Activated CD4-positive, alpha-beta T cell treated with anti-CD3 and anti-CD28 coated beads, Interleukin-2, amount 10 ng/mL, durations not matched to agents 24 days and 14 days (primary cell): ENCODE data around the gene ERVMER34-1. TPM values are rescaled to one million over a fixed set of nuclear protein-coding genes. Genes with fewer than 3 reads are reported as not detected.
A peak's percentile ranks its signal among the peaks of the same experiment; 100 is the strongest.

ENCODE experiments used
- DNase-seq: peaks from one replicate; pipeline ENCODE4 v3.0.0; 2022
- H3K27ac Mint-ChIP-seq: one replicate; pipeline ENCODE4 v1.8.0; 2022; ENCODE audit warnings: mild to moderate bottlenecking, mixed read lengths
- H3K27me3 Mint-ChIP-seq: one replicate; pipeline ENCODE4 v1.8.0; 2022; ENCODE audit warnings: mixed read lengths
- H3K36me3 Mint-ChIP-seq: one replicate; pipeline ENCODE4 v1.8.0; 2022; ENCODE audit warnings: low read depth, mild to moderate bottlenecking, mixed read lengths
- H3K4me1 Mint-ChIP-seq: one replicate; pipeline ENCODE4 v1.8.0; 2021; ENCODE audit warnings: mixed read lengths
- H3K4me3 Mint-ChIP-seq: one replicate; pipeline ENCODE4 v1.8.0; 2022; ENCODE audit warnings: mild to moderate bottlenecking, moderate library complexity, mixed read lengths
- H3K9me3 Mint-ChIP-seq: one replicate; pipeline ENCODE4 v1.8.0; 2021; ENCODE audit warnings: mixed read lengths
- intact Hi-C: fragments of 100-400 bp; cut with micrococcal nuclease; formaldehyde crosslinking; loops from one replicate; pipeline ENCODE4 v1.15.1; 2023
- total RNA-seq: library from RNA; stranded (reverse); gene quantifications from 2 replicates; pipeline ENCODE4 v1.2.3, GENCODE V29; 2022

ERVMER34-1 gene
- total RNA-seq, 1 donor from 2014 or later = 0.56 TPM

DNA sequence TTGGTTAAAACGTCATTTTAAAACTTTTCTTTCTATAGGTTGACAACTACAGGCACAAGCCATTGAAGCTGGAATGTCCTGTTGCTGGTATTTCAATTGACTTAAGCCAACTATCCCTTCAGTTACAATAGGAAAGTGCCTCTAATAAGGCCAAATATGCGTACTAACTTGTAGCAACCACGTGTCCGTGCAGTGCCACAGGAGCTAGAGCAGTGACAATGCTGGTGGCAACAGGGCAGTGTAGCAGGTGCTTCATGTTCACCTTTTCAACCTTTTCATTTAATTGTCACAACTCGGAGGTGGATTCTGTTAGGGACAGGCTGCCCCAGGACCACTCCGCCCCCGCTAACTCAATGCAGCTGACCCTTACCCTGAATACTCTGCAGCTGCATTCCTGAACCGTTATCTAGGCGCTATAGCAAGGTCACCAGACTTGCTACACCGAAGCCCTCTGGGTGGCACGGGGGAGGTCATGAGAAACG, 37.7 kb downstream of the ERVMER34-1 start:
- H3K4me3 Mint-ChIP-seq = peak overlapping the region; percentile 98
- H3K36me3 Mint-ChIP-seq = peaks cover 44% of the 10 kb centered on the region
- H3K9me3 Mint-ChIP-seq = peaks cover 23% of the 10 kb centered on the region
- no peak for DNase-seq
- H3K27me3 Mint-ChIP-seq = no peaks in the 10 kb centered on the region
- peak overlapping the region; percentile 99 for H3K27ac Mint-ChIP-seq
- intact Hi-C loops = loop anchor here (2.0 to 10.0 kb wide), 4 partner anchors 269 to 1349 kb away; partner anchors contain the start of genes CHIC2 and SCFD2
- peaks cover 48% of the 10 kb centered on the region for H3K4me1 Mint-ChIP-seq

GRCh38 chr4:52712251-52713130, 38.7 kb downstream of the ERVMER34-1 start:
- H3K9me3 Mint-ChIP-seq = peaks cover 23% of the 10 kb centered on the region
- peak overlapping the region; percentile 99 for H3K27ac Mint-ChIP-seq
- H3K4me1 Mint-ChIP-seq = peaks cover 48% of the 10 kb centered on the region
- intact Hi-C loops = loop anchor here (1.0 to 10.0 kb wide), 7 partner anchors 10 to 1350 kb away; partner anchors contain the start of genes CHIC2, SCFD2 and USP46
- peak overlapping the region; percentile 98 for H3K4me3 Mint-ChIP-seq
- H3K27me3 Mint-ChIP-seq = no peaks in the 10 kb centered on the region
- peak; percentile 99 for DNase-seq
- H3K36me3 Mint-ChIP-seq = peaks cover 40% of the 10 kb centered on the region

DNA sequence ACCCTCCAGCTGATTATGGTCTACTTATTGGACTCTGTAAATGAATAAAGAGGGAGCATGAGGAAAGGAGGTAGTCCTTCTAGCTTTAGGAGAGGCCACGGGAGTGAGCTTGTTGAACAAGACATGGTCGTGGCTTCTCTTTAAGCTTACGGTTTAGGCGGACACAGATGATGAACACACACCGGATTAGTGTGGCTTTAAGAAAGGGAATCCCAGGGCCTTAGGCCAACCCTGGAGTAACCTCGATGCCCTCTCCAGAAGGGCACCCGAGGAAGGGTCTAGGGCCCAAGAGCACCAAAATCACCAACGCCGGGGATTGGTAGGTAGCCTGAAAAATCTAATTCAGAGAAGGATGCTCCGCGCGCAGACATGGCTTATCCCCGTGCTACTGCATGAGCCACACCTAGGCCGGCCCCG, 39.4 kb downstream of the ERVMER34-1 start:
- Mint-ChIP-seq H3K4me3 (peak overlapping the region; percentile 98), H3K4me1 (peaks cover 48% of the 10 kb centered on the region), H3K36me3 (peaks cover 38% of the 10 kb centered on the region), H3K27ac (peak overlapping the region; percentile 81), H3K27me3 (no peaks in the 10 kb centered on the region), H3K9me3 (peaks cover 23% of the 10 kb centered on the region)
- no peak for DNase-seq
- intact Hi-C loops = loop anchor here (1.0 to 10.0 kb wide), 7 partner anchors 10 to 1350 kb away; partner anchors contain the start of genes CHIC2, SCFD2 and USP46

DNA sequence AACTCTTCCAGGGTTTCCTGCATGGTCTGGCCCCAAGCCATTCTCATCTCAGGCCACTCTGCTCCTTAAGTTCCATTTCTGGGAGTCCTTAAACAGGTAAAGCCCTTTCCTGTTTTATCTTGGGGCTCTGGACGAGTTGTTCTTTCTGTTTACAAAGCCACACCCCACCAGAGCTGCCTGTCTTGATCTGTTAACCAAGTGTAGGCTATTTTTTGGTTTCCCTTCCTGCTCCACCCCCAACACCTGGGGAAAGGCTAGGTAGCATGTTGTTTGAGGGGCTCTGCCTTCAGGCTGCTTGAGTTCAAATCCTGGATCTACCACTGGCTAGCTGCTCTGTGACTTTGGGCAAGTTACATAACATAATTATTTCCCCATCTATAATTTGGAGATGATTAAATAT, 40.0 kb downstream of the ERVMER34-1 start:
- Mint-ChIP-seq H3K27ac (no peak overlapping the region), H3K4me1 (peaks cover 48% of the 10 kb centered on the region), H3K36me3 (peaks cover 35% of the 10 kb centered on the region), H3K27me3 (no peaks in the 10 kb centered on the region), H3K9me3 (peaks cover 23% of the 10 kb centered on the region), H3K4me3 (peak overlapping the region; percentile 98)
- peak; percentile 61 for DNase-seq
- intact Hi-C loops = loop anchor here (5.0 to 10.0 kb wide), 3 partner anchors 271 to 1351 kb away; partner anchors contain the start of gene CHIC2

GRCh38 chr4:52709155-52709554, 42.1 kb downstream of the ERVMER34-1 start:
- intact Hi-C loops = no loop called here
- H3K9me3 Mint-ChIP-seq = peaks cover 13% of the 10 kb centered on the region
- peaks cover 7% of the 10 kb centered on the region for H3K27me3 Mint-ChIP-seq
- H3K4me1 Mint-ChIP-seq = peaks cover 29% of the 10 kb centered on the region
- no peak overlapping the region for H3K4me3 Mint-ChIP-seq
- peaks cover 15% of the 10 kb centered on the region for H3K36me3 Mint-ChIP-seq
- no peak for DNase-seq
- H3K27ac Mint-ChIP-seq = no peak overlapping the region

DNA sequence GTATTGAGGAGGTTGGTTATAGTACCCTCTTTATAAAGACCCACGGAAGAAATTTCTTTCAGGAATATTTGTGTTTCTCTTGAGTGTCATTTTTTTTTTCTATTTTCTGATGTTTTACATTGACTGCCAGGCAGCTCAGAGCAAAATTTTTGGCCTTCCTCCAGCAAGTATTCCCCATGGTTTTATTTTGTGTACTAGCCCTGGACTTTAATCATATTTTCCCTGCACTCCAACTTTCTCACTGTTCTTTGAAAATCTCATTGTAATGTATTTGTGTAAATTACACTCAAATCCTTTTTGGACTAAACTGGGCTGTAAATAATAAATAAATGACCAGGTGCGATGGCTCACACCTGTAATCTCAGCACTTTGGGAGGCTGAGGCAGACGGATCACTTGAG, 46.6 kb downstream of the ERVMER34-1 start:
- Mint-ChIP-seq H3K36me3 (no peaks in the 10 kb centered on the region), H3K4me3 (no peak overlapping the region), H3K27me3 (peaks cover 9% of the 10 kb centered on the region), H3K4me1 (peaks cover 4% of the 10 kb centered on the region), H3K27ac (no peak overlapping the region), H3K9me3 (peaks cover 5% of the 10 kb centered on the region)
- no peak for DNase-seq
- intact Hi-C loops = no loop called here

DNA sequence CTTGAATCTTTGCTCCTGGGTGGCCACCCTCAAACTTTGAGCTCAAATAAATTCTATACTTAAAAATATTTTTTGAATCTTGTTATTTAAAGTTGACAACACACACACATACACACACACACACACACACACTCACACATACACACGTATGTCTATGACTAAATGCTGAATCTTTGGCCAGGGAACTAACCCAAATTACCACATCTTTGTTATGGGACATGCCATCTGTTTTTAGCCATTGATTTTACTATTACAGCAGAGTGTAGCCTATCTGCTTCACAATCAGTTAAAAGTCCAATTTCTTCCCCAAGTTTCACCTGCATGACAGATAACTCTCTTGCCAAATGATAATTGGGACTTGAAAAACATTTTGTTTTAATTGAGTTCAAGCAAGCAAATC, 47.1 kb downstream of the ERVMER34-1 start:
- H3K9me3 Mint-ChIP-seq = peaks cover under 1% of the 10 kb centered on the region
- no peak for DNase-seq
- intact Hi-C loops = no loop called here
- peaks cover under 1% of the 10 kb centered on the region for H3K4me1 Mint-ChIP-seq
- no peaks in the 10 kb centered on the region for H3K36me3 Mint-ChIP-seq
- H3K4me3 Mint-ChIP-seq = no peak overlapping the region
- no peak overlapping the region for H3K27ac Mint-ChIP-seq
- peaks cover 9% of the 10 kb centered on the region for H3K27me3 Mint-ChIP-seq

GRCh38 chr4:52701207-52701606, 50.0 kb downstream of the ERVMER34-1 start:
- intact Hi-C loops = no loop called here
- Mint-ChIP-seq H3K36me3 (no peaks in the 10 kb centered on the region), H3K9me3 (no peaks in the 10 kb centered on the region), H3K4me1 (peaks cover 4% of the 10 kb centered on the region), H3K27ac (no peak overlapping the region), H3K27me3 (peaks cover 19% of the 10 kb centered on the region), H3K4me3 (no peak overlapping the region)
- no peak for DNase-seq

DNA sequence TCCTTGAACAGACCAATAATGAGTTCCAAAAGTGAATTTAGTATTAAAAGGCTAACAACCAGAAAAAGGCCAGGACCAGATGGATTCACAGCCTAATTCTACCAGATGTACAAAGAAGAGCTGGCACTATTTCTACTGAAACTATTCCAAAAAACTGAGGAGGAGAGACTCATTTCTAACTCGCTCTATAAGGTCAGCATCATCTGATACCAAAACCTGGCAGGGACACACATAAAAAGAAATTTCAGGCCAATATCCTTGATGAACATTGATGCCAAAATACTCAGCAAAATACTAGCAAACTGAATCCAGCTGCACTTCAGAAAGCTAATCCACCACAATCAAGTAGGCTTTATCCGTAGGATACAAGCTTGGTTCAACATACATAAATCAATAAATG, 56.3 kb downstream of the ERVMER34-1 start:
- Mint-ChIP-seq H3K4me3 (no peak overlapping the region), H3K36me3 (no peaks in the 10 kb centered on the region), H3K4me1 (peaks cover 4% of the 10 kb centered on the region), H3K27ac (no peak overlapping the region), H3K27me3 (peaks cover 19% of the 10 kb centered on the region), H3K9me3 (peaks cover 23% of the 10 kb centered on the region)
- DNase-seq = no peak
- intact Hi-C loops = no loop called here

DNA sequence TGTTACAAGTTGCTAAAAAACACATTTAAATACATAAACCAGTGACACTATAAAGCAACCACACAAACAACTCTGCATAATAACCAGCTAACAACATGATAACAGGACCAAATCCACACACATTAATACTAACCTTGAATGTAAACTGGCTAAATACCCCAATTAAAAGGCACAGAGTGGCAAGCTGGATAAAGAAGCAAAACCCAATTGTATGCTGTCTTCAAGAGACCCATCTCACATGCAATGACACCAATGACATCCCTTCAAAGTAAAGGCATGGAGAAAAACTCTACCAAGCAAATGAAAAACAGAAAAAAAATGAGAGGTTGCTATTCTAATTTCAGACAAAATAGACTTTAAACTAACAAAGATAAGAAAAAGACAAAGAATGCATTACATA, 57.7 kb downstream of the ERVMER34-1 start:
- Mint-ChIP-seq H3K9me3 (peaks cover 23% of the 10 kb centered on the region), H3K4me3 (no peak overlapping the region), H3K27me3 (peaks cover 19% of the 10 kb centered on the region), H3K27ac (no peak overlapping the region), H3K36me3 (no peaks in the 10 kb centered on the region), H3K4me1 (peaks cover 4% of the 10 kb centered on the region)
- intact Hi-C loops = no loop called here
- no peak for DNase-seq

Other genes starting within 250 kb of the ERVMER34-1 start
- gene USP46, start 92.1 kb downstream of the ERVMER34-1 start, total RNA-seq = 8.4 and 10.2 TPM in 2 replicates
- gene RASL11B, start 110.9 kb upstream of the ERVMER34-1 start, total RNA-seq = 2.0 and 2.2 TPM in 2 replicates